ENCODE measurements around the gene TRNT1.

TRNT1 gene

DNA sequence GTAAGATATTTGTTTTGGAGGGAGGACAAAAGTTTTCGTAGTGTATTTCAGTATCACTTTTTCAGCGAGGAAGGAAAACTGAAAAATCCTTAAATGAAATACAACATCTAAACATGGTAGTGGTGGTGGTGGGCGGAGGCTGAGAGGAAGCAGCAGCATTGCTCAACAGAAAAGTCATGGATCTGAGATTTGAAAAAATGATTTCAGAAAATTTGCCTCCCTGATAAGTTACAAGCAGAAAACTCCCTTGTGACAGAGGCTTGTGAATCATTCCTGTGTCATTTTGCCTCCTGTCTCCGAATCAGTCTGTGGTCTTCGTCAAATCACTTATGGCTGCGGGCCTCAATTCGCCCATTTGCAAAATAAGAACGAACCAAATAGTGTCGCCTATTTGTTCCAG is 53.7 kb downstream of the TRNT1 start:
- H3K27ac ChIP-seq (ENCODE audit: poor library complexity, severe bottlenecking): no peak overlapping the region
- TF ChIP-seq, protein P1, sequence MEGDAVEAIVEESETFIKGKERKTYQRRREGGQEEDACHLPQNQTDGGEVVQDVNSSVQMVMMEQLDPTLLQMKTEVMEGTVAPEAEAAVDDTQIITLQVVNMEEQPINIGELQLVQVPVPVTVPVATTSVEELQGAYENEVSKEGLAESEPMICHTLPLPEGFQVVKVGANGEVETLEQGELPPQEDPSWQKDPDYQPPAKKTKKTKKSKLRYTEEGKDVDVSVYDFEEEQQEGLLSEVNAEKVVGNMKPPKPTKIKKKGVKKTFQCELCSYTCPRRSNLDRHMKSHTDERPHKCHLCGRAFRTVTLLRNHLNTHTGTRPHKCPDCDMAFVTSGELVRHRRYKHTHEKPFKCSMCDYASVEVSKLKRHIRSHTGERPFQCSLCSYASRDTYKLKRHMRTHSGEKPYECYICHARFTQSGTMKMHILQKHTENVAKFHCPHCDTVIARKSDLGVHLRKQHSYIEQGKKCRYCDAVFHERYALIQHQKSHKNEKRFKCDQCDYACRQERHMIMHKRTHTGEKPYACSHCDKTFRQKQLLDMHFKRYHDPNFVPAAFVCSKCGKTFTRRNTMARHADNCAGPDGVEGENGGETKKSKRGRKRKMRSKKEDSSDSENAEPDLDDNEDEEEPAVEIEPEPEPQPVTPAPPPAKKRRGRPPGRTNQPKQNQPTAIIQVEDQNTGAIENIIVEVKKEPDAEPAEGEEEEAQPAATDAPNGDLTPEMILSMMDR (IDR thresholded peaks at IDR 0.05; ENCODE audit: poor library complexity, severe bottlenecking): no peak
- H3K4me1 ChIP-seq (ENCODE audit: insufficient read depth, poor library complexity, severe bottlenecking): peaks cover 7% of the 10 kb centered on the region
- ATAC-seq (ENCODE audit: low read depth) (no peak), DNase-seq (ENCODE audit: low spot score) (no peak)
- H3K27me3 ChIP-seq (ENCODE audit: insufficient read depth, poor library complexity, severe bottlenecking): no peaks in the 10 kb centered on the region
- H3K36me3 ChIP-seq (ENCODE audit: low read depth): peaks cover 19% of the 10 kb centered on the region
- H3K4me3 ChIP-seq (ENCODE audit: severe bottlenecking): no peak overlapping the region
- no peaks in the 10 kb centered on the region for H3K9me3 ChIP-seq (ENCODE audit: severe bottlenecking)

DNA sequence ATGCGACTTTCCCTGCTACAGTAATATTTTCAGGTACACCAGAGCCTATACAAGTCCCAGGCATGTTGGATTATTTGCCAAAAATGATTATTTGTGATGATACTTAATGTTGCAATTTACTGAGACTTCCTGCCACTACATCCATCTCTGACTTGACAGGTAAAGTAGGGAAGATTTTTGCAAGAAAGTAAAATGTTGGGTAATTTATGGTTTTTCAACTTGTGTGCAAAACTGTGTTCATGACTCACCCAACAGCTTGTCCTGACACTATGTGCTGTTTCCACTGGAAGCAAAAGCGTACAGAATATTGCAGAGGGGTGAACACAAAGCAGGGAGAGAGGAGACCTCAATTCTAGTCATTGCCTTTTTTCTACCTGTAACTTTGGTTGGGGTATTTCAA is 58.1 kb downstream of the TRNT1 start:
- H3K27ac ChIP-seq (ENCODE audit: poor library complexity, severe bottlenecking): no peak overlapping the region
- H3K36me3 ChIP-seq (ENCODE audit: low read depth): no peaks in the 10 kb centered on the region
- no peak overlapping the region for H3K4me3 ChIP-seq (ENCODE audit: severe bottlenecking)
- peak; percentile 31; the same call in 1 of the 3 replicates for ATAC-seq (ENCODE audit: low read depth)
- H3K4me1 ChIP-seq (ENCODE audit: insufficient read depth, poor library complexity, severe bottlenecking): no peaks in the 10 kb centered on the region
- no peak for DNase-seq (ENCODE audit: low spot score)
- no peaks in the 10 kb centered on the region for H3K9me3 ChIP-seq (ENCODE audit: severe bottlenecking)
- no peaks in the 10 kb centered on the region for H3K27me3 ChIP-seq (ENCODE audit: insufficient read depth, poor library complexity, severe bottlenecking)
- TF ChIP-seq, protein P1 (IDR thresholded peaks at IDR 0.05; ENCODE audit: poor library complexity, severe bottlenecking): no peak

DNA sequence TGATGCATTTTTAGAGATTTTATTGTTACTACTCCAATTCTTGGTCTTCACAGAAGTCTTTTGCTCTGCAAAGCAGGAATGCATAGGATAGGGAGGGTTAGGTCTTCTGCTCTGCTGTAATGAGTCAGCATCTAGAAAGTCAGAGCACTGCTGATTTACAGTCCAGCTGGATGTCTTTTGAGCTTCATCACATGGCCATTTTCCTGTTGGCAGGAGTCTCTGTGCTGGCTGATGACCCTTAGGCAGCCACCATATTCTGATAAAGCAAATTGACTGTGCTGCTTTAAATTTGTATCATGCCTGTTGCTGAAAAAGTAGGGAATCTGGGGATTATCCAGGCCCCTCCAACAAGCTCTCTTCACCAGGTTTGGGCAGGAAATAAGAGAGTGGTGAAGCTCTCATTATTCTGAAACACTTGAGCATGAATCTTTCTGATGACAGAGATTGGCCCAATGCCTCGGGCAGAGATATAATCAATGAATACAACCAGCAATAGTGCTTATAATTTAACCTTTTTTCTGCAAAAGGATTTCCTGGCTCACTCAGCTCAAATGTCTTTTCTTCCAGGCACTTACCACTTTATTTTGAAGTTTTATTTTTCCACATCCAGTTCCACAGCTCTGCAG is 62.5 kb downstream of the TRNT1 start:
- TF ChIP-seq, protein P1 (IDR thresholded peaks at IDR 0.05; ENCODE audit: poor library complexity, severe bottlenecking): no peak
- H3K27me3 ChIP-seq (ENCODE audit: insufficient read depth, poor library complexity, severe bottlenecking): no peaks in the 10 kb centered on the region
- no peaks in the 10 kb centered on the region for H3K36me3 ChIP-seq (ENCODE audit: low read depth)
- no peak overlapping the region for H3K27ac ChIP-seq (ENCODE audit: poor library complexity, severe bottlenecking)
- no peak for ATAC-seq (ENCODE audit: low read depth)
- no peak overlapping the region for H3K4me3 ChIP-seq (ENCODE audit: severe bottlenecking)
- H3K4me1 ChIP-seq (ENCODE audit: insufficient read depth, poor library complexity, severe bottlenecking): no peaks in the 10 kb centered on the region
- DNase-seq (ENCODE audit: low spot score): no peak
- no peaks in the 10 kb centered on the region for H3K9me3 ChIP-seq (ENCODE audit: severe bottlenecking)

DNA sequence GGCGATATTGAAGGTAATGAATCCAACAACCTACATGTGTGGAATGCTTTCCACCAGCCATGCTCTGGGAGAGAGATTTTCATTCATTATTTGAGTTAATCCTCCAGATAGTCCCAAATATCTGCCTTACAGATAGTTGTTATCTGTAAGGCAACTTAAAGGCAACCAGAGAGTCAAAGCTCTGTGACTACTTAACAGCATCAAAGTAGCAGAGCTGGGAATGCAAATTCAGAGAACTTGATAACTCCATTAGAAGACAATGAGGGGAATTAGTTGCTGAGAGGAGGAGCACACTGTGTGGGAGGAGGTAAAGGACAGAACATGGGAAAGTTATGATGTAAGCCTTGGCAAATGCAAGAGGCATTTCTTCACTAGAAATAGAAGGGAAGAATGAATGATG is 63.2 kb downstream of the TRNT1 start:
- Histone ChIP-seq H3K9me3 (ENCODE audit: severe bottlenecking) (no peaks in the 10 kb centered on the region), H3K4me1 (ENCODE audit: insufficient read depth, poor library complexity, severe bottlenecking) (no peaks in the 10 kb centered on the region), H3K27ac (ENCODE audit: poor library complexity, severe bottlenecking) (no peak overlapping the region), H3K27me3 (ENCODE audit: insufficient read depth, poor library complexity, severe bottlenecking) (no peaks in the 10 kb centered on the region), H3K4me3 (ENCODE audit: severe bottlenecking) (no peak overlapping the region), H3K36me3 (ENCODE audit: low read depth) (no peaks in the 10 kb centered on the region)
- no peak for ATAC-seq (ENCODE audit: low read depth)
- TF ChIP-seq, protein P1 (IDR thresholded peaks at IDR 0.05; ENCODE audit: poor library complexity, severe bottlenecking): no peak
- no peak for DNase-seq (ENCODE audit: low spot score)

DNA sequence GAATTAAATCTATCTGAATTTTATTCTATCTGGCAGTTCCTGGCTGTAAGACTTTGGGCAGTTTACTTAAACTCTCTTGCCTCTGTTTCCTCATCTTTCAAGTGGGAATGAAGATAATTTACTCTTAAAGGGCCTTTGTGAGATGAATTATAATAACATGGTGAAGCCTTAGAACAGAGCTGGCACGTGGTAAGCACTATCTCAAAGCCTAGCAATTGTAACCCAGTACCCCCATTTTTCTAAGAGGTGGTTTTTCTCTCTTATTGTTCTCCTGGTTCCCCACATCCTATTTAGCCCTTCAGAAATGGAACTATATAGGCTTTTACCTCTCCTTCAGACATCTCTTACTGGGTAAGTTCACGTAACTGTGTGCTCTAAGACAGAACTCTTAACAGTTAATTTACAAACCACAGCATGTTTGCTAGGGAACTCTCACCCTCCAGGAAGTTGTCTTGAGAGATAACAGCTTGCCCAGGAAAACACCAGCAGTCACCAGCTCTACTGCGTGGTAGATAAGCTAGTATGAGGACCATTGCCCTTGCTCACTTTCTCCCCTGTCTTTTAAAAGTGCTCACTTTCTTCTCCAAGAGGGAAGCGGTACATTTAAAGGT is 65.0 kb downstream of the TRNT1 start:
- no peak for ATAC-seq (ENCODE audit: low read depth)
- Histone ChIP-seq H3K4me3 (ENCODE audit: severe bottlenecking) (no peak overlapping the region), H3K36me3 (ENCODE audit: low read depth) (no peaks in the 10 kb centered on the region), H3K4me1 (ENCODE audit: insufficient read depth, poor library complexity, severe bottlenecking) (no peaks in the 10 kb centered on the region), H3K27me3 (ENCODE audit: insufficient read depth, poor library complexity, severe bottlenecking) (no peaks in the 10 kb centered on the region), H3K9me3 (ENCODE audit: severe bottlenecking) (no peaks in the 10 kb centered on the region), H3K27ac (ENCODE audit: poor library complexity, severe bottlenecking) (no peak overlapping the region)
- DNase-seq (ENCODE audit: low spot score): no peak
- TF ChIP-seq, protein P1 (IDR thresholded peaks at IDR 0.05; ENCODE audit: poor library complexity, severe bottlenecking): no peak

Data from RWPE2 (cell line).